HG02884 (cell line): ENCODE data around the gene RDH8.

Experiments used
- ATAC-seq: cut with Tn5 transposase; IDR thresholded peaks from one replicate; pipeline ENCODE4 v1.9.1; 2021; ENCODE audit warnings: mild to moderate bottlenecking, moderate library complexity; ENCODE audit not compliant: unreplicated experiment

The RDH8 gene

GRCh38 chr19:10036601-10037071 is 23.4 kb downstream of the RDH8 start:
- no peak for ATAC-seq

GRCh38 chr19:10037367-10037766 is 24.1 kb downstream of the RDH8 start:
- ATAC-seq, result no peak

- ATAC-seq, result no peak
Observed at GRCh38 chr19:10037809-10038208, 24.5 kb downstream of the RDH8 start.

DNA sequence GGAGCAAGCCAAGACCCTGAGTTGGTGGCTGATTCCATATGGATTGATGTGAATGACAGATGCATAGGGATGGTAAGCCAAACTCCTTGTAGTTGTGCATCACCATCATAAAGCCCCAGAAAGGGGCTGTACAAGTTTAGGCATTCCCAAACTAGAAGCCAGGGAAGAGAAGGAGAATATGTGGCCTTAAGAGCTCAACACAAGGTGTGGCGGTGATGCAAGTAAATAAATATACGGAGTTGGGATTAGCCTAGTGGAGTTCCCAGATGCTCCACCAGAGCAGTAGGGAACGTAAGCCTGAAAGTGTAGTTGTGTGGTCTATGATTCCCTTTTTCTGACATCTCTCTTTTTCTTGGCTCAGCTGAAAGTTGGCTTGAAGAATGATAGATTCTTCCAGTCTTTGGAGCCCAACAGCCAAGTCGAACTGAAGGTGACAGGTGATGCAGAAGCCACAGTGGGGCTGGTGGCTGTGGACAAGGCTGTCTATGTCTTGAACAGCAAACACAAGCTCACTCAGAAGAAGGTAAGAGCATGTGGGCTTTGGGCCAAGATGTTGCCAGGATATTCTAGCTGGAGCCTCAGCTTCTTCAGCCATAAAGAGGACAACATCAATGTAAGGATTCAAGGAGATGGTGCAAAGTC is 30.1 kb downstream of the RDH8 start:
- no peak for ATAC-seq

- no peak for ATAC-seq
Observed at GRCh38 chr19:10044390-10044789, 31.1 kb downstream of the RDH8 start.

GRCh38 chr19:10045371-10045770 is 32.1 kb downstream of the RDH8 start:
- no peak for ATAC-seq

DNA sequence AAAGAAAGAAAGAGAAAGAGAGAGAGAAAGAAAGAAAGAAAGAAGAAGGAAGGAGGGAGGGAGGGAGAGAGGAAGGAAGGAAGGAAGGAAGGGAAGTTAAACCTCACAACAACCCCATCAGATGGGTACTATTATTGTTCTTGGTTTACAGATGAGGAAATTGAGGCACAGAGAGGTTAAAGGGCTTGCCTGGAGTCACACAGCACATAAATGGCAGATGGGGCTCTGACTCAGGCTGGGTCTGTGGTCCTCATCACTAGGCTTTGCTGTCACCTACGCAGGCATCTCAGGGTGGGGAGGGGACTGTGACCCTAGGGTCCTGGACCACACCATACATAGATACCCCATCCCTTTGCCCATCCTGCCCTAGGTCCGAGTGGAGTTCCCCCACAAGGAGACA is 36.3 kb downstream of the RDH8 start:
- ATAC-seq, result no peak

DNA sequence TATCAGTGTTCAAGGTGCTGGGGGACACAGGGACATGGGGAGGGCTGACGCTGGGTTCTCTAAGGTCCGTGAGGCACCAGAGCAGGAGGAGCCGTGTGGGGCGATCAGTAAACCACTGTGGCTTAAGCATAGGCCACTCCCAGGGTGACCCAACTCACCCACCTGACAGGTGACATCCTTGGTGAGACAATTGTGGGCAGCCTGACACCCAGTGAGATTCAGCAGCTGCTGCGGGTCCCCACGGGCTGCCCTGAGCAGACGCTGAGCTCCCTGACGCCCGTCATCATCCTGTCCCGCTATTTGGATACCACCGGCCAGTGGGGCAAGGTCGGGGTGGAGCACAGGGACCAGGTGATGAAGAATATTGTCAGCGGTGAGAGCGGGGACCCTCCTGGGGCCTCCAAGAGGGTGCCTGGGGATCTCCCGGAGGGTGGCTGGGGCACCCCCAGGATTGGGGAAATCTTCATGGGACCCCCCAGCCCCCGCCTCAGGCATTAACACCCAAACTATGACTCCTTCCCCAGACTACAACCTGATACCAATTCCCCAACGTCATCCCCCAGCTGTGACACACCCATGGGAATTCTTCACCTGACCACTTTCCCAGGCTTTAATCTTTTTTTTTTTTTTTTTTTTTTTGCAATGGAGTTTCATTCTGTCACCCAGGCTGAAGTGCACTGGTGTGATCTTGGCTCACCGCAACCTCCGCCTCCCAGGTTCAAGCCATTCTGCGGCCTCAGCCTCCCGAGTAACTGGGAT is 39.5 kb downstream of the RDH8 start:
- ATAC-seq, result no peak

DNA sequence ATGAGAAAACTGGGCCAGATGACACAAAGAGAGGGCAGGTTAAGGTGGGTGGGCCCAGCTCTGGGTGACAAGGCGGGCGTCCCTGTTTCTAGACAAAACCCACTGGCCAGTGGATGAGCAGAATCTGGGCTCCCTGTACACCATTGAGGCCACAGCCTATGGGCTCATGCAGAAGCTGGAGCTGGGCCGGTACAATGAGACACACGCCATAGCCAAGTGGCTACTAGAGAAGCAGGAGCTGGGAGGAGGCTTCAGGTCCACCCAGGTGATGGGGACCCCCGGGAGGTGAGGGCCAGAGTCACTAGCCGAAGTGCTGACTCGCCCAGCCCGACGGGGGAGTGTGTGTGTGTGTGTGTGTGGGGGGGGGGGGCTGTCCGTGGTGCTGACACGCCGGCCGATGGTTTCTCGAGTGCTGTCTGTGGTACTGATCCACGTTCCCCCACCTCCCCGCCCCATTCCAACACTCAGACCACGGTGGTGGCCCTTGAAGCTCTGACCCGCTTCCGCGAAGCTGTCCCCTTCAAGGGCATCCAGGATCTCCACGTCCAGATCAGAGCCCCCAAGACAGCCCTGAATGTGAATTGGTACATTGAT is 48.5 kb downstream of the RDH8 start:
- ATAC-seq, result no peak

DNA sequence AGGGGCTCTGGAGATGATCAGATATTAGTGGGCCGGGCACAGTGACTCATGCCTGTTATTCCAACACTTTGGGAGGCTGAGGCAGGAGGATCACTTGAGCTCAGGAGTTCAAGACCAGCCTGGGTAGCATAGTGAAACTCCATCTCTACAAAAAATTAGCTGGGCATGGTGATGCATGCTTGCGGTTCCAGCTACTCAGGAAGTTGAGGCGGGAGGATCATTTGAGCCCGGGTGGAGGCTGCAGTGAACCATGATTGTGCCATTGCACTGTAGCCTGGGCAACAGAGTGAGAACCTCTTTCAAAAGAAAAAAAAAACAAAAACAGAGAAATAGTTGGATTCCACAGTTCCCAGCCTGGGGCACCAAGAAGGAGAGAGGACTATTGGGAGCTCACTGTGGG is 54.9 kb downstream of the RDH8 start:
- no peak for ATAC-seq

DNA sequence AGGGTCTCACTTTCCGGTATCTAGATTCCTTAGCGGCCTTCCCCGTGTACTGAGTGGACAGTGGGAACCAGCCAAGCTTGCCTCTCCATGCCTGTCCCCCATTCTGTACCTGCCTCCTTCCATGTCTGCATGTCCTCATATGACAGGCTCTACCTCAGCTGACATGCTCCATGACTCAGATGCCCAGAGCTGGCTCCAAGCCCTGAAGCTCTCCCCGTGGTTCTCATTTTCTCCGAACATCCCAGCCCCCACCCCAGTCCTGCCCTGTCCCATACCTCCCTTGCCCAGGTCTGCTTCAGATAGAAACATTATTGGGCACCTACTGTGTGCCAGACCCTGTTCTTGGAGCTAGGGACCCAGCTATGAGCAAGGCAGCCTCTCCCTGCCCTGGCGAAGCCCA is 55.8 kb downstream of the RDH8 start:
- no peak for ATAC-seq

DNA sequence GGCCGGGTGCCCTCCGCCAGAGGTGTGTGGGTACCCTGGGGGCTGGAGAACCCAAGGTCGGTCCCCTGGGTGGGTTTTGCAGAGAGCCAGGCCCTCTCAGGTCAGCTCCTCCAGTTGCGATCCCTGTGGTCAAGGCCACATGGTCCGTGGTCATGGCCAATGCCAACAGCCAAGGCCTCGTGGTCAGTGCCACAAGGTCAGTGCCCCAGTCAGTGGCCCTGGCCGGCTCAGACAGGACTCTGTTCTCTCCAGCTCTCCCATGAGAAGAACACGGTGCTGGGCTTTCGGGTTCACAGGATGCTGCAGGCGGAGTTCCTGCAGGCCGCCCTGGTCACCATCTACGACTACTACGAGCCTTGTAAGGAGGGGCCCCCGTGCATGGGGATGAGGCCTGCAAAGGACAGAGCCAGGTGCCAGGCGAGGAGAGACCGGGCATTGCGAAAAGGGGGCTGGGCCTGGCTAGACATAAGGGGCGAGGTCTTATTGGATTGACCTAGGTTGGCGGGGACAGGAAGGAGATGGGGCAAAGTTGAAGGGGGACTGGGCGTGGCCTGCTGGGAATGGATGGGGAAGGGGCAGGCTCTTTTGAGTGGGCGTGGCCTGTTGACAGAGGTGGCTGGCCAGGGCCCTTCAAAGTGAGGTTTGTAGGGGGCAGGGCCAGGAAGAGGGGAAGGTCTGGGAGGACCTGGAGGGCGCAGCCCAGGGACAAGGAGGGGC is 57.6 kb downstream of the RDH8 start:
- ATAC-seq, result no peak
